ENCODE measurements around the gene ADGRB3.

The ADGRB3 gene

DNA sequence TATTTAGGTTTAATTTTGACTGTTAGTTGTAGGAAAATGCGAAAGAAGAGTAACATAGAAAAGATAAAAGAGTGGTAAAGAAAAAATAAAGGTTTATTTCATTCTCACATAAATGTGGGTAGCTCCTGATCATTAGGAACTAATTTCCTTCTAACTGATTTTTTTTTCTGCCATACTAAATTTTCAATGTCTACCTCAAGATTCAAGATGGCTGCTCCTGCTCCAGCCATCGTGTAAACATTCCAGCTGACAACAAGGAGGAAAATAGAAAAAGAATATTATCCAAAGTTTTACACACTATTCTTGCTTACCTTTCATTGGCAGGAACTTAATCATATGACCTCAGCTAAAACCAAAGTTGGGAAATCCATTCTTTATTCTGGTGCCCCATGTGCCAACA lies 673.5 kb downstream of the ADGRB3 start:
- TF ChIP-seq, protein P1, sequence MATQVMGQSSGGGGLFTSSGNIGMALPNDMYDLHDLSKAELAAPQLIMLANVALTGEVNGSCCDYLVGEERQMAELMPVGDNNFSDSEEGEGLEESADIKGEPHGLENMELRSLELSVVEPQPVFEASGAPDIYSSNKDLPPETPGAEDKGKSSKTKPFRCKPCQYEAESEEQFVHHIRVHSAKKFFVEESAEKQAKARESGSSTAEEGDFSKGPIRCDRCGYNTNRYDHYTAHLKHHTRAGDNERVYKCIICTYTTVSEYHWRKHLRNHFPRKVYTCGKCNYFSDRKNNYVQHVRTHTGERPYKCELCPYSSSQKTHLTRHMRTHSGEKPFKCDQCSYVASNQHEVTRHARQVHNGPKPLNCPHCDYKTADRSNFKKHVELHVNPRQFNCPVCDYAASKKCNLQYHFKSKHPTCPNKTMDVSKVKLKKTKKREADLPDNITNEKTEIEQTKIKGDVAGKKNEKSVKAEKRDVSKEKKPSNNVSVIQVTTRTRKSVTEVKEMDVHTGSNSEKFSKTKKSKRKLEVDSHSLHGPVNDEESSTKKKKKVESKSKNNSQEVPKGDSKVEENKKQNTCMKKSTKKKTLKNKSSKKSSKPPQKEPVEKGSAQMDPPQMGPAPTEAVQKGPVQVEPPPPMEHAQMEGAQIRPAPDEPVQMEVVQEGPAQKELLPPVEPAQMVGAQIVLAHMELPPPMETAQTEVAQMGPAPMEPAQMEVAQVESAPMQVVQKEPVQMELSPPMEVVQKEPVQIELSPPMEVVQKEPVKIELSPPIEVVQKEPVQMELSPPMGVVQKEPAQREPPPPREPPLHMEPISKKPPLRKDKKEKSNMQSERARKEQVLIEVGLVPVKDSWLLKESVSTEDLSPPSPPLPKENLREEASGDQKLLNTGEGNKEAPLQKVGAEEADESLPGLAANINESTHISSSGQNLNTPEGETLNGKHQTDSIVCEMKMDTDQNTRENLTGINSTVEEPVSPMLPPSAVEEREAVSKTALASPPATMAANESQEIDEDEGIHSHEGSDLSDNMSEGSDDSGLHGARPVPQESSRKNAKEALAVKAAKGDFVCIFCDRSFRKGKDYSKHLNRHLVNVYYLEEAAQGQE (IDR thresholded peaks at IDR 0.05; ENCODE audit: low read depth), result no peak
- TF ChIP-seq ZBTB7A (IDR thresholded peaks at IDR 0.05; ENCODE audit: low read depth) (no peak), EGR1 (IDR thresholded peaks at IDR 0.05) (no peak), TEAD4 (IDR thresholded peaks at IDR 0.05) (no peak), EP300 (IDR thresholded peaks at IDR 0.05; ENCODE audit: borderline replicate concordance) (no peak), FOXM1 (IDR thresholded peaks at IDR 0.05; ENCODE audit: borderline replicate concordance, low read depth) (no peak), TAF1 (IDR thresholded peaks at IDR 0.05; ENCODE audit: low read depth) (no peak), TCF12 (IDR thresholded peaks at IDR 0.05; ENCODE audit: low read depth) (no peak), NFIC (IDR thresholded peaks at IDR 0.05) (no peak), YY1 (IDR thresholded peaks at IDR 0.05; ENCODE audit: low read depth) (no peak), CEBPB (IDR thresholded peaks at IDR 0.05) (no peak), CREB1 (IDR thresholded peaks at IDR 0.05; ENCODE audit: low read depth) (no peak), RAD21 (IDR thresholded peaks at IDR 0.05; ENCODE audit: low read depth) (no peak)
- TF ChIP-seq, protein P2, sequence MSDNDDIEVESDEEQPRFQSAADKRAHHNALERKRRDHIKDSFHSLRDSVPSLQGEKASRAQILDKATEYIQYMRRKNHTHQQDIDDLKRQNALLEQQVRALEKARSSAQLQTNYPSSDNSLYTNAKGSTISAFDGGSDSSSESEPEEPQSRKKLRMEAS (IDR thresholded peaks at IDR 0.05), result no peak
- TF ChIP-seq, protein P3, sequence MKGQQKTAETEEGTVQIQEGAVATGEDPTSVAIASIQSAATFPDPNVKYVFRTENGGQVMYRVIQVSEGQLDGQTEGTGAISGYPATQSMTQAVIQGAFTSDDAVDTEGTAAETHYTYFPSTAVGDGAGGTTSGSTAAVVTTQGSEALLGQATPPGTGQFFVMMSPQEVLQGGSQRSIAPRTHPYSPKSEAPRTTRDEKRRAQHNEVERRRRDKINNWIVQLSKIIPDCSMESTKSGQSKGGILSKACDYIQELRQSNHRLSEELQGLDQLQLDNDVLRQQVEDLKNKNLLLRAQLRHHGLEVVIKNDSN (IDR thresholded peaks at IDR 0.05), result no peak

DNA sequence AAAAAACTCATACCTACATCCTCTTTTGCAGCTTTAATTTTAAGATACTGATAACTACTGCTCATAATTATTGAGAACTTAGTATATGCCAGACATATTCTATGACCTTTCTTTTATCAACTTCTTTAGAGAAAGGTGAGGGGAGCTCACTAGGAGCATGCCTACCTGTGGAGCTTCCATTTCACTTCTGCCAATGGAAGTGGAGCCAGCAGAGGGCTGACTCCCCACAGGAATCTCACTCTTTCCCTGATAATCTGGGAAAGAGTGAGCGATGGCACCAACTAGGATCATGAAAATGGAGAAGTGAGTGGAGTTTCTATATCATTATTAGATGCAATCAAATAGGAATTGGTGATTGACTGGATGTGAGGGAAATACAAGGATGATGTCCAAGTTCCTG lies 676.8 kb downstream of the ADGRB3 start:
- no peak for TF ChIP-seq RAD21 (IDR thresholded peaks at IDR 0.05; ENCODE audit: low read depth)

DNA sequence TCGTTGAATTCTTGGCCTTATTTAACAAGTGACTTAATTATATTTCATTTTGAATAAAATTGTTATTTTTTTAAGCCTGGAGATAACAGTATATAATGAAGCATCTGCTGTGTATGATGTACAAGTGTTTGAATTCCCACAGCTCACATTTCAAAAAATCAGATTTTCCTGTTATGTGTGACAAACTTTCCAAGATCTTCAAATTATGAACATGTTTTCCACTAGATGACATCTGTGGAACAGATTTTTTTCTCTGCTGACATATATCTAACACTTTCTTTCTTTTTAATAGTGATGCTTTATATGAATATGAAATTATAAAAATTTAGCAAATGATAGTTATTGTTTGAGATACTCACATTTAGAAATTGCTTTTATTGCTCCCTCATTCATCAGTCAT lies 678.9 kb downstream of the ADGRB3 start:
- TF ChIP-seq, protein P1 (IDR thresholded peaks at IDR 0.05; ENCODE audit: low read depth), result no peak
- TF ChIP-seq CEBPB (IDR thresholded peaks at IDR 0.05), result no peak
- no peak for TF ChIP-seq YY1 (IDR thresholded peaks at IDR 0.05; ENCODE audit: low read depth)
- TF ChIP-seq EGR1 (IDR thresholded peaks at IDR 0.05), result no peak
- no peak for TF ChIP-seq TAF1 (IDR thresholded peaks at IDR 0.05; ENCODE audit: low read depth)
- TF ChIP-seq, protein P3 (IDR thresholded peaks at IDR 0.05), result no peak
- TF ChIP-seq EP300 (IDR thresholded peaks at IDR 0.05; ENCODE audit: borderline replicate concordance), result no peak
- no peak for TF ChIP-seq RAD21 (IDR thresholded peaks at IDR 0.05; ENCODE audit: low read depth)
- no peak for TF ChIP-seq TCF12 (IDR thresholded peaks at IDR 0.05; ENCODE audit: low read depth)
- no peak for TF ChIP-seq TEAD4 (IDR thresholded peaks at IDR 0.05)
- TF ChIP-seq, protein P2 (IDR thresholded peaks at IDR 0.05), result no peak
- no peak for TF ChIP-seq NFIC (IDR thresholded peaks at IDR 0.05)
- no peak for TF ChIP-seq ZBTB7A (IDR thresholded peaks at IDR 0.05; ENCODE audit: low read depth)
- TF ChIP-seq FOXM1 (IDR thresholded peaks at IDR 0.05; ENCODE audit: borderline replicate concordance, low read depth), result no peak
- no peak for TF ChIP-seq CREB1 (IDR thresholded peaks at IDR 0.05; ENCODE audit: low read depth)

DNA sequence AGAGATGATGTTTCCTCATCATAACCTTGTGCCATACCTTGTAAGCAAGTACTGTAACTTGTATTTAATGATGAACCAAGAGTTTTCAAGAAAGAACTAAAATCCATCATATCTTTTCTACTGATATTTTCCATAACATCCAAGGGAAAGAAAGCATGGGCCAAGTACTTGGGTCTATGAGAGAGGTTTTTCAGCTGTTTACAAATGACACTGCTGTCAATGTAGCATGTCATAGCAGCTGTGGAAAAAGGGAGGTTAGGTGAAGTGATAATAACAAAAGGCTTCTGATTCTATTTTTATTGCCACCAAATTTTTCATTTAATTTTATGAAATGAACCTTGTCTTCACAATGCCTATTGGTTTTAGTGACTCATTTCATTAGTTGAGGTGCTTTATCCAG lies 679.4 kb downstream of the ADGRB3 start:
- no peak for TF ChIP-seq EP300 (IDR thresholded peaks at IDR 0.05; ENCODE audit: borderline replicate concordance)
- TF ChIP-seq EGR1 (IDR thresholded peaks at IDR 0.05), result no peak
- no peak for TF ChIP-seq TAF1 (IDR thresholded peaks at IDR 0.05; ENCODE audit: low read depth)
- TF ChIP-seq, protein P2 (IDR thresholded peaks at IDR 0.05), result no peak
- no peak for TF ChIP-seq TEAD4 (IDR thresholded peaks at IDR 0.05)

DNA sequence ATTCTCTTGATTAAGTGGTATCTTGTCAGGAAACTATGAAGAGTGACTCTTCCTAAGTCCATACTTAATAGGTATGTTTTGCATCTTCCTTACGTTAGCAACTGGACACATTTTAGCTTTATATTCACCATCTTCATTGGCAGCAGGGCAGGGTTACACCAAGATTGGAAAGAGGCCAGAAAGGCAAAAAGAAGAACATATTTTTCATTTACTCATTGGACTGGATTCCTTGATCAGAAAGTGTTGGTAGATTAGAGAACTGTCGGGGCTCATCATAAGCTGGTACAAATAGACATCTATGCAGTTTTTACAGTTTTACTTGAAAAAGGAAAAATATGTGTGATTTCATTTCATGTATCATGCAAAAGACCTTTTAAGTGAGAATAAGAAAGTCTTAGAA lies 696.8 kb downstream of the ADGRB3 start:
- no peak for TF ChIP-seq EP300 (IDR thresholded peaks at IDR 0.05; ENCODE audit: borderline replicate concordance)
- no peak for TF ChIP-seq EGR1 (IDR thresholded peaks at IDR 0.05)
- TF ChIP-seq RAD21 (IDR thresholded peaks at IDR 0.05; ENCODE audit: low read depth), result no peak
- TF ChIP-seq CREB1 (IDR thresholded peaks at IDR 0.05; ENCODE audit: low read depth), result no peak
- TF ChIP-seq, protein P2 (IDR thresholded peaks at IDR 0.05), result no peak
- TF ChIP-seq TCF12 (IDR thresholded peaks at IDR 0.05; ENCODE audit: low read depth), result no peak
- TF ChIP-seq, protein P1 (IDR thresholded peaks at IDR 0.05; ENCODE audit: low read depth), result no peak
- TF ChIP-seq YY1 (IDR thresholded peaks at IDR 0.05; ENCODE audit: low read depth), result no peak
- TF ChIP-seq TEAD4 (IDR thresholded peaks at IDR 0.05), result no peak
- no peak for TF ChIP-seq FOXM1 (IDR thresholded peaks at IDR 0.05; ENCODE audit: borderline replicate concordance, low read depth)
- TF ChIP-seq CEBPB (IDR thresholded peaks at IDR 0.05), result no peak
- TF ChIP-seq, protein P3 (IDR thresholded peaks at IDR 0.05), result no peak
- no peak for TF ChIP-seq ZBTB7A (IDR thresholded peaks at IDR 0.05; ENCODE audit: low read depth)

Measured in Ishikawa (cell line).